ENCODE data around the gene MCTP2. TPM values are rescaled to one million over a fixed set of nuclear protein-coding genes. Genes with fewer than 3 reads are reported as not detected.

MCTP2 gene
- total and polyA plus RNA-seq, 10 donors, result 5.6 to 205 (median 107) TPM

DNA sequence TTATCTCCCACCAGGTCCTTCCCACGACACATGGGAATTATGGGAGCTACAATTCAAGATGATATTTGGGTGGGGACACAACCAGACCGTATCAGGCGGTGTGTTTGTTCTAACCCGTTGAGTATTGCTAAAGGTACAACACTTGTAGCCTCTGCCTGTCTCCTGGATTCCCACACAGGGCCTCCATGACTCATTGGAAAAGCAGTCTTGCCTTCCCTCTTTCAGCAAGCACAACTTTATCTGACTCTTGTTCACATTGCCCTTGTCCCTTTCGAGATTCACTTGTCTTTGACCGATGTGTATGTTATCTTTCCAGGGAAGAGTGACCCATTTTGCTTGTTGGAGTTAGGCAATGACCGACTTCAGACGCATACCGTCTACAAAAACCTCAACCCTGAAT lies 152.3 kb downstream of the MCTP2 start:
- WGBS, 5 donors, result 94 to 97% (median 96%) methylated on average over 9 of the region's 9 CpGs
- H3K27ac ChIP-seq, result peak overlapping the region in 5 of 8 donors; percentile 25 to 61 (median 34)

DNA sequence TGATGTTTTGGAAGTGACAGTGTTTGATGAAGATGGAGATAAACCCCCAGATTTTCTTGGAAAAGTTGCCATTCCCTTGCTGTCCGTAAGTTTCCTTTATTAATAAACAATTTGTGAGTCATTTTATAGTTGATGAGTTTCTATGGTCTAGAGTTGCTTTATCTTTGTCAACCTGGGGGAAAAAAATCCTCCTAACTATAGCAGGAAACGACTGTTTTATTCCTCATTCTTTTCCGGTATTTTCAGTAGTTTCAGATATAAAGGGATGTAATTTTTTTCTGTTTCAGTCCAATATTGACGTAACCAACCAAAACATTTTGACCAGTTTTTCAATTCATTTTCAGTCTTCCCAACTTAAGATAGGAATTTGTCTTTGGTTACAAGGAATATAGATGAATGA lies 154.1 kb downstream of the MCTP2 start:
- Histone ChIP-seq H3K4me3 (no peak overlapping the region), H3K27ac (peak overlapping the region in 7 of 8 donors; percentile 0 to 82 (median 75)), H3K36me3 (peaks cover 0 to 99% (median 11%) of the 10 kb centered on the region in 6 donors), H3K9me3 (peaks cover 0 to 3% (median 0%) of the 10 kb centered on the region in 8 donors), H3K27me3 (replicated peaks in 1 of 7) (no peaks in the 10 kb centered on the region), H3K4me1 (peaks cover 13 to 79% (median 42%) of the 10 kb centered on the region in 6 donors)
- WGBS, 5 donors, result 56 to 76% (median 64%) methylated on average over 4 of the region's 4 CpGs
- intact Hi-C loops (cut with DNase I; ENCODE audit: low total_unique reads), result no loop called here
- no peak for DNase-seq
- TF ChIP-seq POLR2A (IDR thresholded peaks at IDR 0.05), result no peak
- TF ChIP-seq, protein P1, sequence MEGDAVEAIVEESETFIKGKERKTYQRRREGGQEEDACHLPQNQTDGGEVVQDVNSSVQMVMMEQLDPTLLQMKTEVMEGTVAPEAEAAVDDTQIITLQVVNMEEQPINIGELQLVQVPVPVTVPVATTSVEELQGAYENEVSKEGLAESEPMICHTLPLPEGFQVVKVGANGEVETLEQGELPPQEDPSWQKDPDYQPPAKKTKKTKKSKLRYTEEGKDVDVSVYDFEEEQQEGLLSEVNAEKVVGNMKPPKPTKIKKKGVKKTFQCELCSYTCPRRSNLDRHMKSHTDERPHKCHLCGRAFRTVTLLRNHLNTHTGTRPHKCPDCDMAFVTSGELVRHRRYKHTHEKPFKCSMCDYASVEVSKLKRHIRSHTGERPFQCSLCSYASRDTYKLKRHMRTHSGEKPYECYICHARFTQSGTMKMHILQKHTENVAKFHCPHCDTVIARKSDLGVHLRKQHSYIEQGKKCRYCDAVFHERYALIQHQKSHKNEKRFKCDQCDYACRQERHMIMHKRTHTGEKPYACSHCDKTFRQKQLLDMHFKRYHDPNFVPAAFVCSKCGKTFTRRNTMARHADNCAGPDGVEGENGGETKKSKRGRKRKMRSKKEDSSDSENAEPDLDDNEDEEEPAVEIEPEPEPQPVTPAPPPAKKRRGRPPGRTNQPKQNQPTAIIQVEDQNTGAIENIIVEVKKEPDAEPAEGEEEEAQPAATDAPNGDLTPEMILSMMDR (IDR thresholded peaks at IDR 0.05 in 8 of 11, conservative IDR thresholded peaks at IDR 0.05 in 3 of 11), result no peak
- no peak for TF ChIP-seq POLR2AphosphoS5 (IDR thresholded peaks at IDR 0.05)

More for the DNA sequence above, 152.3 kb downstream of the MCTP2 start:
- intact Hi-C loops (cut with DNase I; ENCODE audit: low total_unique reads), result no loop called here
- TF ChIP-seq, protein P1 (IDR thresholded peaks at IDR 0.05 in 8 of 11, conservative IDR thresholded peaks at IDR 0.05 in 3 of 11), result no peak
- TF ChIP-seq POLR2AphosphoS5 (IDR thresholded peaks at IDR 0.05) (no peak), POLR2A (IDR thresholded peaks at IDR 0.05) (no peak)
- Histone ChIP-seq H3K36me3 (peaks cover 0 to 97% (median 12%) of the 10 kb centered on the region in 6 donors), H3K27me3 (replicated peaks in 1 of 7) (no peaks in the 10 kb centered on the region), H3K4me1 (peaks cover 10 to 81% (median 38%) of the 10 kb centered on the region in 6 donors), H3K4me3 (no peak overlapping the region), H3K9me3 (peaks cover 0 to 3% (median 0%) of the 10 kb centered on the region in 8 donors)
- DNase-seq, result no peak

DNA sequence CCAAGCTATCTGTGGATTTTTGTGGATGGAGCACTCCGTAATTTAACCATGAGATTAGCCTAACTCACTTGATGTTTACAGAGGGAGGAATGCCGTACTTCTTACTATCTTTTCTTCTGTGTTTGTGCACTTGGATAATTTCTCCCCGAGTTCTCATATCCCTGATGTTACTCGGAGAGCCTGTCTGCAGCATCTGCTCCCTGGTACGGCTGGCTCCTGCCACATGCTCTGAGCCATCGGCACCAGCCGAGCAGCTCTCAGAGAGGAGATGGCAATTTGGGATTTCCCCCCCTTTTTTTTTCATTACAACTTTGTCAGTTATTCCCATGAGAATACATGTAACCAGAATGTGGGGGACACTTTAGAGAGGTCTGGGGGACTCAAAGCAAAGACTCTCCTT lies 155.0 kb downstream of the MCTP2 start:
- Histone ChIP-seq H3K36me3 (peaks cover 0 to 99% (median 11%) of the 10 kb centered on the region in 6 donors), H3K4me1 (peaks cover 13 to 70% (median 40%) of the 10 kb centered on the region in 6 donors), H3K27ac (peak overlapping the region in 7 of 8 donors; percentile 48 to 82 (median 75)), H3K27me3 (replicated peaks in 1 of 7) (no peaks in the 10 kb centered on the region), H3K4me3 (no peak overlapping the region), H3K9me3 (peaks cover 0 to 3% (median 0%) of the 10 kb centered on the region in 8 donors)
- no peak for DNase-seq
- no peak for TF ChIP-seq POLR2A (IDR thresholded peaks at IDR 0.05)
- TF ChIP-seq, protein P1 (IDR thresholded peaks at IDR 0.05 in 8 of 11, conservative IDR thresholded peaks at IDR 0.05 in 3 of 11), result no peak
- WGBS, 5 donors, result 86 to 92% (median 90%) methylated on average over 7 of the region's 7 CpGs
- intact Hi-C loops (cut with DNase I; ENCODE audit: low total_unique reads), result no loop called here

DNA sequence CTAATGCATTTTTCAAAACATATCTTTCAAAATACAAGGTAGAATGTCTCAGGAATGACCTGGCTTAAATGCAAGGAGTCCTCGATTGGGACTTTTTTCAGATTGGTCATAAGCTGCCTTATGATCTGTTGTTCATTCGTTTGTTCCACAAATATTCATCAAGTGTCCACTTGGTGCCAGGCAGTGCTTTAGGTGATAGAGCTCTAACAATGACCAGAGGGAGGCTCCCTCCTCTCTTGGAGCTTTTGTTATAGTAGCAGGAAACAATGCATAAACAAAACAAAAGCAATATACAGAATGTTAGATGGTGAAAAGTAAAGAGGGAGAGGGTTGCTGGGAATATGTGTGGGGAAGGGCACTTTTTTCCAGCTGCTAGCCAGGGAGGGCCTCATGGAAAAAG lies 156.1 kb downstream of the MCTP2 start:
- Histone ChIP-seq H3K27me3 (replicated peaks in 1 of 7) (no peaks in the 10 kb centered on the region), H3K4me3 (peak overlapping the region in 1 of 8 donors; percentile 11), H3K9me3 (peaks cover 0 to 3% (median 0%) of the 10 kb centered on the region in 8 donors), H3K27ac (peak overlapping the region; percentile 32 to 82 (median 75)), H3K4me1 (peaks cover 13 to 59% (median 38%) of the 10 kb centered on the region in 6 donors), H3K36me3 (peaks cover 0 to 99% (median 11%) of the 10 kb centered on the region in 6 donors)
- no peak for DNase-seq
- no peak for TF ChIP-seq POLR2AphosphoS5 (IDR thresholded peaks at IDR 0.05)
- TF ChIP-seq, protein P1 (IDR thresholded peaks at IDR 0.05 in 8 of 11, conservative IDR thresholded peaks at IDR 0.05 in 3 of 11), result peak in 2 of 11 experiments; percentile 27 to 30
- no peak for TF ChIP-seq POLR2A (IDR thresholded peaks at IDR 0.05)
- intact Hi-C loops (cut with DNase I; ENCODE audit: low total_unique reads), result no loop called here
- WGBS, 5 donors, result 38 to 72% (median 70%) methylated on average over 2 of the region's 2 CpGs

Data from spleen (tissue), 11 donors.